Activated naive CD8-positive, alpha-beta T cell (primary cell): ENCODE results near the gene COLQ.
A peak's percentile ranks its signal among the peaks of the same experiment; 100 is the strongest.
"Not testable (repeated sequence)": the region's sequence is repeated elsewhere in the genome, so short reads cannot be mapped to it uniquely, and the experiment has no call there.

Experiments used
- H3K27ac Mint-ChIP-seq: one replicate; pipeline ENCODE4 v1.8.0; 2021; ENCODE audit warnings: mixed read lengths
- H3K27me3 Mint-ChIP-seq: one replicate; pipeline ENCODE4 v1.8.0; 2021; ENCODE audit warnings: mixed read lengths
- H3K36me3 Mint-ChIP-seq: one replicate; pipeline ENCODE4 v1.8.0; 2021; ENCODE audit warnings: mixed read lengths
- H3K4me1 Mint-ChIP-seq: one replicate; pipeline ENCODE4 v1.8.0; 2021; ENCODE audit warnings: low read depth, mixed read lengths
- H3K4me3 Mint-ChIP-seq: one replicate; pipeline ENCODE4 v1.8.0; 2021; ENCODE audit warnings: mild to moderate bottlenecking, mixed read lengths
- H3K9me3 Mint-ChIP-seq: one replicate; pipeline ENCODE4 v1.8.0; 2021; ENCODE audit warnings: low read depth, mixed read lengths

COLQ gene

DNA sequence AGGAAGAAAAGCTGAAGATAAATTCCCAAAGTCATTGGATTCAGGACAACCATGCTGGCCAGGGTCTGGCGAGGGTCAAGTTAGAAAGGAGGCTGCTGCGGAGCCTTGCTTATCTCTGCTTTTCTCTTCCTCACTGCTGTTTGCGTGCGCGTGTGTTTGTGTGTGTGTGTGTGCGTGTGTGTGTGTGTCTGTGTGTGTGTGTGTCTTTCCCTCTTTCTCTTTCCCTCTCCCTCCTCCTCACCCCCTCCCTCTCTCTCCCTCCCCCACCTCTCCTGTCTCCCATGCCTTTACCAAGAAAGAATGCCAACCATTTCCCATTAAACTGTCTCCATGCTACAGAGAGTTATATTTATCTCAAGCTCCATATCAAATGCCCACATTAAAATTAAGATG lies at the start of gene COLQ:
TSS of gene COLQ (minus strand) at position 134 of the 393 bp plus-strand sequence. CDS start at position 53, 81 bp downstream.
- Mint-ChIP-seq H3K9me3 (no peaks in the 10 kb centered on the region), H3K36me3 (peaks cover 5% of the 10 kb centered on the region), H3K4me3 (peak within 1 kb of the TSS; percentile 49), H3K4me1 (peaks cover 14% of the 10 kb centered on the region), H3K27ac (no peak within 1 kb of the TSS), H3K27me3 (no peaks in the 10 kb centered on the region)

DNA sequence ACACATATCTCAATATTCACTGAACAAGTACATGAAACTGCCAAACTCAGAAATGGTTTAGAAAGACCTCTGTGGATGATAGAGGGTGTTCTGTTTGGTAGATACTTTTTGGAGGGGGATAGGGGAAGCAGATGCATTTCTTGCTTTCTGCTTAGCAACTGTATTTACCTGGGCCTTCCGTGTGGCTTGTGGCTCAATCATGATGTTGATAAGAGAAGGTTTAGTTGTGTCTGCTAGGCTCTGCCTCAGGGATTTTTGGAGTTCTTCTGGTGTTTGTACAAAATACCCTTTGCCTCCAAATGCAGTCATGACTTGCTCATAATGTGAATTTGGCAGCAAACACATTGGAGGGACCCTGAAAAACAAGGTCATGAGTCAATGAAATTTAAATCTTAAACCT lies 41.7 kb upstream of the COLQ start:
- Mint-ChIP-seq H3K36me3 (peaks cover 13% of the 10 kb centered on the region), H3K9me3 (no peaks in the 10 kb centered on the region), H3K4me1 (peaks cover 1% of the 10 kb centered on the region), H3K27me3 (no peaks in the 10 kb centered on the region), H3K4me3 (no peak overlapping the region), H3K27ac (peak overlapping the region; percentile 11)

GRCh38 chr3:15562560-15562959 lies 41.1 kb upstream of the COLQ start:
- Mint-ChIP-seq H3K4me1 (peaks cover 4% of the 10 kb centered on the region), H3K27ac (no peak overlapping the region), H3K9me3 (no peaks in the 10 kb centered on the region), H3K4me3 (no peak overlapping the region), H3K36me3 (peaks cover 11% of the 10 kb centered on the region), H3K27me3 (no peaks in the 10 kb centered on the region)

GRCh38 chr3:15558581-15558980 lies 37.1 kb upstream of the COLQ start:
- Mint-ChIP-seq H3K36me3 (peaks cover 7% of the 10 kb centered on the region), H3K4me3 (no peak overlapping the region), H3K27ac (no peak overlapping the region), H3K4me1 (peaks cover 12% of the 10 kb centered on the region), H3K9me3 (no peaks in the 10 kb centered on the region), H3K27me3 (no peaks in the 10 kb centered on the region)

GRCh38 chr3:15557511-15557946 lies 36.0 kb upstream of the COLQ start:
- Mint-ChIP-seq H3K36me3 (peaks cover 4% of the 10 kb centered on the region), H3K27me3 (no peaks in the 10 kb centered on the region), H3K4me1 (peaks cover 12% of the 10 kb centered on the region), H3K4me3 (no peak overlapping the region), H3K27ac (no peak overlapping the region), H3K9me3 (no peaks in the 10 kb centered on the region)

- H3K4me1 Mint-ChIP-seq: peaks cover 12% of the 10 kb centered on the region
- no peaks in the 10 kb centered on the region for H3K27me3 Mint-ChIP-seq
Observed at GRCh38 chr3:15556512-15556911, 35.0 kb upstream of the COLQ start.

DNA sequence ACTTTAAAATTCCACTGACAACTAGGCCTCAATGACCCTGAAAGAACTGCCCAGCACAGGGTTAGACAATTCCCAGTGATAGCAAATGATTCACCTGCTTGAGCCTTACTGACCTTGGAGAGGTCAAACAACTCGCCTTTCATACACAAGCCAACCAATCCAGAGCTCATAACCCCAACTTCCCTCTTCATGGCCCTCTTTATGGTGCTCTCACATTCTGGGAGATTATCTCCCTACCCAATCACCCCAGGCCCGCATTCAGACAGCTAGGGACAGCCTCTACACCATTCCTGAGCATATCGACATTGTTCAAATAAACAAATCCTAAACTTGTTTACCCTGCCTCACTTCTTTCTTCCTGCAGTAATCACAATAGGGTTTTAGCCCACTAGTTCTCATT lies 32.2 kb upstream of the COLQ start:
- no peaks in the 10 kb centered on the region for H3K9me3 Mint-ChIP-seq
- H3K27me3 Mint-ChIP-seq: no peaks in the 10 kb centered on the region
- peaks cover 18% of the 10 kb centered on the region for H3K36me3 Mint-ChIP-seq
- peaks cover 12% of the 10 kb centered on the region for H3K4me1 Mint-ChIP-seq
- H3K27ac Mint-ChIP-seq: no peak overlapping the region
- no peak overlapping the region for H3K4me3 Mint-ChIP-seq

More at GRCh38 chr3:15556512-15556911, 35.0 kb upstream of the COLQ start:
- peaks cover 8% of the 10 kb centered on the region for H3K36me3 Mint-ChIP-seq
- peak overlapping the region; percentile 37 for H3K27ac Mint-ChIP-seq
- H3K4me3 Mint-ChIP-seq: no peak overlapping the region
- no peaks in the 10 kb centered on the region for H3K9me3 Mint-ChIP-seq

GRCh38 chr3:15551902-15552301 lies 30.4 kb upstream of the COLQ start:
- Mint-ChIP-seq H3K27me3 (no peaks in the 10 kb centered on the region), H3K27ac (no peak overlapping the region), H3K4me1 (peaks cover 7% of the 10 kb centered on the region), H3K36me3 (peaks cover 23% of the 10 kb centered on the region), H3K9me3 (peaks cover 2% of the 10 kb centered on the region), H3K4me3 (no peak overlapping the region)

DNA sequence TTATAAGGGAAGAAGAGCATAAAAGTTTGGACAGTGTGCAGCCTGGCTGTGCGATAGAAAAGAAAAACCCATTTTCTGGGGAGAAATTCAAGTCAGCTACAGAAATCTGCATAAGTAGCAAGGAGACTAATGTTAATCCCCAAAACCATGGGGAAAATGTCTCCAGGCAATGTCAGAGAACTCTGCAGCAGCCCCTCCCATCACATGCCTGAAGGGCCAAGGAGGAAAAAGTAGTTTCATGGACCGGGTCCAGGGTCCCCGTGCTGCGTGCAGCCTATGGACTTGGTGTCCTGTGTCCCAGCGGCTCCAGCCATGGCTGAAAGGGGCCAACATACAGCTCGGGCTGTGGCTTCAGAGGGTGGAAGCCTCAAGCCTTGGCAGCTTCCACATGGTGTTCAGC lies 28.3 kb upstream of the COLQ start:
- H3K4me3 Mint-ChIP-seq: no peak overlapping the region
- H3K9me3 Mint-ChIP-seq: peaks cover 13% of the 10 kb centered on the region
- H3K27me3 Mint-ChIP-seq: no peaks in the 10 kb centered on the region
- no peaks in the 10 kb centered on the region for H3K4me1 Mint-ChIP-seq
- H3K27ac Mint-ChIP-seq: no peak overlapping the region
- H3K36me3 Mint-ChIP-seq: peaks cover 30% of the 10 kb centered on the region

DNA sequence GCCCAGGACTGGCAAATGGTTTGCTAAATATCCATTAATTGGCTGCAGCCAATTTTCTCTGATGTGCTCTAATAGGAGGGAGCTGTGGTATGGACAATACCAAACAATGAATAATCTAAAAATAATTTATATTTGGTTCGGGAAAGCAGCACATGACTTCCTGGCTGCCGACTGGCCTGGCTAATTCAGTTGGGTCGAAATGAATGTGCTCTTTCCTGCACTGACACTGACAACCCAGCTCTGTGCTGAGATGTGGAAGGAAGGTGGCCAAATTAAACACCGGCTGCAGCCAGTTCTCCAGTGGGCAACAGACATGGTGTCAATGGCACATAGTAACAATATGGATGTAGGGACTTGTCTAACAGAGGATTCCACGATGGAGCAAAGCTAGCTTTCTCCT lies 21.1 kb upstream of the COLQ start:
- Mint-ChIP-seq H3K27ac (no peak overlapping the region), H3K27me3 (no peaks in the 10 kb centered on the region), H3K4me3 (no peak overlapping the region), H3K4me1 (peaks cover 16% of the 10 kb centered on the region), H3K9me3 (peaks cover 13% of the 10 kb centered on the region), H3K36me3 (peaks cover 12% of the 10 kb centered on the region)

GRCh38 chr3:15541371-15541770 lies 19.9 kb upstream of the COLQ start:
- Mint-ChIP-seq H3K4me1 (peaks cover 28% of the 10 kb centered on the region), H3K27ac (no peak overlapping the region), H3K36me3 (peaks cover 6% of the 10 kb centered on the region), H3K4me3 (no peak overlapping the region), H3K27me3 (no peaks in the 10 kb centered on the region), H3K9me3 (peaks cover 8% of the 10 kb centered on the region)

GRCh38 chr3:15539066-15539465 lies 17.6 kb upstream of the COLQ start:
- H3K4me3 Mint-ChIP-seq: no peak overlapping the region
- H3K27me3 Mint-ChIP-seq: no peaks in the 10 kb centered on the region
- H3K36me3 Mint-ChIP-seq: peaks cover 2% of the 10 kb centered on the region
- no peak overlapping the region for H3K27ac Mint-ChIP-seq
- no peaks in the 10 kb centered on the region for H3K9me3 Mint-ChIP-seq
- H3K4me1 Mint-ChIP-seq: peaks cover 41% of the 10 kb centered on the region

- peaks cover 2% of the 10 kb centered on the region for H3K36me3 Mint-ChIP-seq
- H3K27ac Mint-ChIP-seq: no peak overlapping the region
Observed at GRCh38 chr3:15538345-15538744, 16.8 kb upstream of the COLQ start.

GRCh38 chr3:15536856-15537255 lies 15.3 kb upstream of the COLQ start:
- H3K36me3 Mint-ChIP-seq: peaks cover 7% of the 10 kb centered on the region
- peak overlapping the region; percentile 28 for H3K27ac Mint-ChIP-seq
- peaks cover 41% of the 10 kb centered on the region for H3K4me1 Mint-ChIP-seq
- H3K4me3 Mint-ChIP-seq: peak overlapping the region; percentile 21
- no peaks in the 10 kb centered on the region for H3K27me3 Mint-ChIP-seq
- no peaks in the 10 kb centered on the region for H3K9me3 Mint-ChIP-seq

More at GRCh38 chr3:15538345-15538744, 16.8 kb upstream of the COLQ start:
- no peaks in the 10 kb centered on the region for H3K9me3 Mint-ChIP-seq
- H3K4me1 Mint-ChIP-seq: peaks cover 41% of the 10 kb centered on the region
- peak overlapping the region; percentile 24 for H3K4me3 Mint-ChIP-seq
- no peaks in the 10 kb centered on the region for H3K27me3 Mint-ChIP-seq

DNA sequence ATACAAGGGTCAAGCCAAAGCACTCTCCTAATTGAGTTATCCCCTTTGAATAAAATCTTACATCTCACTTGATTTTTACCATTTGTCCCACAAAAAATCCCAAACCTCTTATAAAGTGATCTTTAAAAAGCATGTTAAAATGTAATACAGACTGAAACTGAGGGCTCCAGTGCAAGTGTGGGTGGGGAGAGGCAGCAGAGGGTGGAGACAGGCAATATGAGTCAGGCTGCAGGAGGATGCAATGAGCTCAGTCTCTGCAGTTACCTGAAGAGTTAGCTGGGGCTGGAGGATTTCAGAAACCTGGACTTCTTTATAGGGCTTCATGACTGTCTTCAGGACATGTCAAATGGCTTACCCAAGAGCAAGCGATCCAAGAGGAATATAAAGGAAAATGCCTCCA lies 14.2 kb upstream of the COLQ start:
- peak overlapping the region; percentile 55 for H3K27ac Mint-ChIP-seq
- H3K4me3 Mint-ChIP-seq: peak overlapping the region; percentile 24
- peaks cover 37% of the 10 kb centered on the region for H3K4me1 Mint-ChIP-seq
- no peaks in the 10 kb centered on the region for H3K27me3 Mint-ChIP-seq
- H3K9me3 Mint-ChIP-seq: no peaks in the 10 kb centered on the region
- H3K36me3 Mint-ChIP-seq: peaks cover 7% of the 10 kb centered on the region

DNA sequence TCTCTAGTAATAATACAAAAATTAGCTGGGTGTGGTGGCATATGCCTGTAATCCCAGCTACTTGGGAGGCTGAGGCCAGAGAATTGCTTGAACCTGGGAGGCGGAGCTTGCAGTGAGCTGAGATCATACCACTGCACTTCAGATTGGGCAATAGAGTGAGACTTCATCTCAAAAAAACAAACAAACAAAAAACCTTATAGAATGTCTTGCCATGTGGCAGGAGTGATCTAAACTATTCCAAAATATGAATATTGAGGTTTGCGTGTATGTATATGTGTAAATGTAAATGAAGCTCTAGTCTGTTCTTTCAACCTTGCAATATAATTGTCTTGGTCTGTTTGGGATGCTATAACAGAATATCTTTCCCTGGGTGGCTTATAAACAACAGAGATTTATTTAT lies 11.1 kb upstream of the COLQ start:
- H3K36me3 Mint-ChIP-seq, H3K27me3 Mint-ChIP-seq, H3K9me3 Mint-ChIP-seq, H3K4me3 Mint-ChIP-seq: not testable (repeated sequence)
- Mint-ChIP-seq H3K27ac (peak overlapping the region; percentile 34), H3K4me1 (peaks cover 43% of the 10 kb centered on the region)
